MM.1S (cell line): ENCODE measurements around the gene ADARB2.
A peak's percentile ranks its signal among the peaks of the same experiment; 100 is the strongest.

Experiments used
- DNase-seq: peaks from one replicate; pipeline ENCODE4 v3.0.0-alpha.2; 2015
- H2AFZ ChIP-seq: fragments of 300-600 bp; sonication (generic); 2 replicates; pipeline ENCODE4 v1.6.0; 2016; ENCODE audit warnings: antibody characterized with exemption, low read length
- H3F3A ChIP-seq: fragments of 300-600 bp; sonication (generic); 2 replicates; pipeline ENCODE4 v1.6.1; 2016; ENCODE audit warnings: mild to moderate bottlenecking, antibody characterized with exemption, low read length, moderate library complexity, mixed read lengths; ENCODE audit not compliant: insufficient read depth
- H3K27ac ChIP-seq: fragments of 300-600 bp; sonication (generic); 2 replicates; pipeline ENCODE4 v1.5.1; 2016; ENCODE audit warnings: mild to moderate bottlenecking, low read length
- H3K27me3 ChIP-seq: fragments of 300-600 bp; sonication (generic); replicated peaks from 2 replicates; pipeline ENCODE4 v1.6.0; 2016; ENCODE audit warnings: low read length; ENCODE audit not compliant: insufficient read depth
- H3K36me3 ChIP-seq: fragments of 300-600 bp; sonication (generic); replicated peaks from 2 replicates; pipeline ENCODE4 v1.6.1; 2016; ENCODE audit warnings: mild to moderate bottlenecking, low read length, mixed read lengths; ENCODE audit not compliant: insufficient read depth
- H3K4me1 ChIP-seq: fragments of 300-600 bp; sonication (generic); 2 replicates; pipeline ENCODE4 v1.6.1; 2016; ENCODE audit warnings: low read length, mixed read lengths
- H3K4me2 ChIP-seq: fragments of 300-600 bp; sonication (generic); 2 replicates; pipeline ENCODE4 v1.6.0; 2016; ENCODE audit warnings: low read depth, low read length
- H3K4me3 ChIP-seq: fragments of 300-600 bp; sonication (generic); 2 replicates; pipeline ENCODE4 v1.5.1; 2016; ENCODE audit warnings: low read length, mixed read lengths
- H3K79me2 ChIP-seq: fragments of 300-600 bp; sonication (generic); 2 replicates; pipeline ENCODE4 v1.6.1; 2016; ENCODE audit warnings: mixed run types, low read length, mixed read lengths
- H3K9ac ChIP-seq: fragments of 300-600 bp; sonication (generic); 2 replicates; pipeline ENCODE4 v1.6.1; 2016; ENCODE audit warnings: low read length, mixed read lengths
- H3K9me2 ChIP-seq: fragments of 300-600 bp; sonication (generic); replicated peaks from 2 replicates; pipeline ENCODE4 v1.6.1; 2016; ENCODE audit warnings: mild to moderate bottlenecking, low read length, mixed read lengths; ENCODE audit not compliant: insufficient read depth
- H3K9me3 ChIP-seq: fragments of 300-600 bp; sonication (generic); replicated peaks from 2 replicates; pipeline ENCODE4 v1.6.1; 2016; ENCODE audit warnings: mild to moderate bottlenecking, low read length, mixed read lengths; ENCODE audit not compliant: insufficient read depth
- H4K20me1 ChIP-seq: fragments of 300-600 bp; sonication (generic); 2 replicates; pipeline ENCODE4 v1.6.1; 2016; ENCODE audit warnings: mild to moderate bottlenecking, low read length, moderate library complexity, mixed read lengths; ENCODE audit not compliant: insufficient read depth
- EZH2 ChIP-seq: fragments of 300-600 bp; sonication (generic); optimal IDR thresholded peaks from 2 replicates; pipeline ENCODE3; 2017; ENCODE audit warnings: low read depth, mild to moderate bottlenecking, antibody characterized with exemption, low read length, mixed read lengths
- EZH2phosphoT487 ChIP-seq: fragments of 300-600 bp; sonication (generic); IDR thresholded peaks from 2 replicates; pipeline ENCODE4 v1.6.1; 2018; ENCODE audit warnings: antibody characterized with exemption, low read length
- TF ChIP-seq, protein P1 (sequence below): fragments of 300-600 bp; sonication (generic); IDR thresholded peaks from 2 replicates; pipeline ENCODE4 v1.5.1; 2016; ENCODE audit warnings: antibody characterized with exemption, low read length, mixed read lengths

Gene ADARB2

DNA sequence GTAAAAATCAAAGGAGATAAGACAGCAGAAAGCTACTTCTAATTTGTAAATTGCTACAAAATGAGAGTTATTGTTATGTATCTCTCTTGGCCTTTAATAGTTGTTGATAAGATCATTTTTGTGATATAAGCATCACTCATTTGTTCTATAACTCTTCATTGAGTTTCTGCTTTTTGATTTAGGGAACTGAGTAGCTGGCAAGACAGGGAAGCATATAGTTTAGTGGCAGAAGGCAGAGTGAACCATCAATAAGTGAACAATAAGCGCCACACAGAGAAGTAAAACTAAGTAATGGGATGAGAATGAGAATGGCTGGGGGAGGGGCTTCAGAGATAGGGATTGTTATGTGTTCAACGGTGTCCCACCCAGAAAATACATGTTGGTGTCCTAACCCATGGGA lies 245.4 kb downstream of the ADARB2 start:
- Histone ChIP-seq H2AFZ (no peak overlapping the region), H3F3A (no peaks in the 10 kb centered on the region), H3K27ac (no peak overlapping the region), H3K9me2 (no peaks in the 10 kb centered on the region), H3K79me2 (no peaks in the 10 kb centered on the region), H3K9ac (no peak overlapping the region), H4K20me1 (no peaks in the 10 kb centered on the region), H3K9me3 (no peaks in the 10 kb centered on the region), H3K36me3 (no peaks in the 10 kb centered on the region), H3K4me2 (no peak overlapping the region), H3K27me3 (no peaks in the 10 kb centered on the region), H3K4me1 (peaks cover 10% of the 10 kb centered on the region), H3K4me3 (no peak overlapping the region)
- DNase-seq: no peak
- TF ChIP-seq EZH2phosphoT487 (no peak), EZH2 (no peak)
- TF ChIP-seq, protein P1, sequence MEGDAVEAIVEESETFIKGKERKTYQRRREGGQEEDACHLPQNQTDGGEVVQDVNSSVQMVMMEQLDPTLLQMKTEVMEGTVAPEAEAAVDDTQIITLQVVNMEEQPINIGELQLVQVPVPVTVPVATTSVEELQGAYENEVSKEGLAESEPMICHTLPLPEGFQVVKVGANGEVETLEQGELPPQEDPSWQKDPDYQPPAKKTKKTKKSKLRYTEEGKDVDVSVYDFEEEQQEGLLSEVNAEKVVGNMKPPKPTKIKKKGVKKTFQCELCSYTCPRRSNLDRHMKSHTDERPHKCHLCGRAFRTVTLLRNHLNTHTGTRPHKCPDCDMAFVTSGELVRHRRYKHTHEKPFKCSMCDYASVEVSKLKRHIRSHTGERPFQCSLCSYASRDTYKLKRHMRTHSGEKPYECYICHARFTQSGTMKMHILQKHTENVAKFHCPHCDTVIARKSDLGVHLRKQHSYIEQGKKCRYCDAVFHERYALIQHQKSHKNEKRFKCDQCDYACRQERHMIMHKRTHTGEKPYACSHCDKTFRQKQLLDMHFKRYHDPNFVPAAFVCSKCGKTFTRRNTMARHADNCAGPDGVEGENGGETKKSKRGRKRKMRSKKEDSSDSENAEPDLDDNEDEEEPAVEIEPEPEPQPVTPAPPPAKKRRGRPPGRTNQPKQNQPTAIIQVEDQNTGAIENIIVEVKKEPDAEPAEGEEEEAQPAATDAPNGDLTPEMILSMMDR: no peak

DNA sequence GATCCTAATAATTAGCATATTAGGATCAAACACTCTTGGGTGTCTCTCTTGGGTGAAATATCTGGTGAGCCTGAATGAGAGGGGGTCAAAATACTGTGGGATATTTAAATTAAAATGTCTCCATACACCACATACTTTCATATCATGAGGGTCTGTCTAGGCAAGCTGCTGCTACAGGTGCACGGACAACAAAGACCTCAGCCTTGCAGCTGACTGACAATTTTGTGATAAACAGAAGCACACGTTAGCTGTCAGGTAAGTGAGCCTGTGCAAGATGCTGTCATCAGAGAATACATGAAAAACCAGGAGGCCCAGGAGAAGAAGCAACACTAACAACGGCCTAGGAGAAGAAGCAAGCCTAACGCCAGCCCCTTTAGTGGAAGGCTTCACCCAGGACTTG lies 247.5 kb downstream of the ADARB2 start:
- Histone ChIP-seq H3K9ac (no peak overlapping the region), H3K36me3 (no peaks in the 10 kb centered on the region), H2AFZ (no peak overlapping the region), H3K27me3 (no peaks in the 10 kb centered on the region), H3K79me2 (no peaks in the 10 kb centered on the region), H3K9me2 (no peaks in the 10 kb centered on the region), H3K9me3 (no peaks in the 10 kb centered on the region), H3K4me2 (peak overlapping the region; percentile 64), H3K4me3 (peak overlapping the region; percentile 30; the same call in 1 of the 2 replicates), H4K20me1 (no peaks in the 10 kb centered on the region), H3K4me1 (peaks cover 10% of the 10 kb centered on the region), H3K27ac (peak overlapping the region; percentile 60; the same call in 1 of the 2 replicates), H3F3A (no peaks in the 10 kb centered on the region)
- TF ChIP-seq EZH2: no peak
- DNase-seq: no peak

DNA sequence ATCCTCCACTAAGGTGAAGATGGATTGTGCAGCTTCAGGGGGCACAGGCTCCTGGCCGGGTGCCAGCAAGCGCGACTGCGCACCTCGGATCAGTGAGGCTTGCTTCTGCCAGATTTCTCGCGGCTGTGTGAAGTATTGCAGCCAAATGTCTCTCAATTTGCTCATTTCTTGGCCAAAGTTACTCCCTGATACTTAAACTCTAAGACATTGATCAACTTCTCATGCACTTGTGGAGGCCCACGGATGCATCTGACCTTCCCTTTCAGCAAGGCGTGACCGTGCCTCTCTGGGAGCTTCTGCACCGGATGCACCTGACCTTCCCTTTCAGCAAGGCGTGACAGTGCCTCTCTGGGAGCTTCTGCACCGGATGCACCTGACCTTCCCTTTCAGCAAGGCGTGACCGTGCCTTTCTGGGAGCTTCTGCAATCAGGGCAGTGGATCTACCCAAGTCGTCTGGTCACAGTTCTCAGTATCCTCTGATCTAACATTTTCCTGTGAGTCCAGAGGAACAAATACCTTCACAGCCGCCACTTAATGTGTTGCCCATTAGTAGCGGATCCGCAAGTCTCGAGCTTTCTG lies 248.3 kb downstream of the ADARB2 start:
- Histone ChIP-seq H3K4me3 (peak overlapping the region; percentile 30; the same call in 1 of the 2 replicates), H3K79me2 (no peaks in the 10 kb centered on the region), H3K9me2 (no peaks in the 10 kb centered on the region), H3K36me3 (no peaks in the 10 kb centered on the region), H4K20me1 (no peaks in the 10 kb centered on the region), H3K4me2 (peak overlapping the region; percentile 64; the same call in 1 of the 2 replicates), H2AFZ (no peak overlapping the region), H3K9me3 (no peaks in the 10 kb centered on the region), H3K27me3 (no peaks in the 10 kb centered on the region), H3F3A (no peaks in the 10 kb centered on the region), H3K4me1 (peaks cover 10% of the 10 kb centered on the region), H3K9ac (no peak overlapping the region), H3K27ac (peak overlapping the region; percentile 60; the same call in 1 of the 2 replicates)
- peak; percentile 81 for DNase-seq
- TF ChIP-seq, protein P1: no peak
- TF ChIP-seq EZH2: no peak
- no peak for TF ChIP-seq EZH2phosphoT487
